HepG2 (cell line): ENCODE measurements around the gene NAV1. TPM values are rescaled to one million over a fixed set of nuclear protein-coding genes. Genes with fewer than 3 reads are reported as not detected.
A peak's percentile ranks its signal among the peaks of the same experiment; 100 is the strongest.

ENCODE experiments used
- ATAC-seq: fragments of 200-7000 bp; cut with Tn5 transposase; 3 replicates; pipeline ENCODE4 v1.9.1; 2020; ENCODE audit warnings: mild to moderate bottlenecking, moderate library complexity
- BruUV-seq: library from RNA; stranded (reverse); fragments of 400-500 nt; replicated peaks from 2 replicates; lab custom pipeline; 2021; lab: Mats Ljungman, UMichigan
- CTCF ChIA-PET: fragments of 300-600 bp; formaldehyde crosslinking; extraction: SDS; loops from one replicate; lab custom pipeline; 2021; ENCODE audit warnings: low total read pairs, inconsistent platforms, low intra/inter-chr PET ratio; lab: Yijun Ruan, JAX
- POLR2A ChIA-PET: fragments of 350-600 bp; sonication (Branson Sonifier 250); formaldehyde crosslinking; loops from one replicate; lab custom pipeline; 2020; ENCODE audit warnings: antibody characterized with exemption, inconsistent platforms; lab: Yijun Ruan, JAX
- DNase-seq: peaks from one replicate; pipeline ENCODE4 v3.0.0-alpha.2; 2015; ENCODE audit warnings: low spot score
- FAIRE-seq: peaks from 3 replicates; lab custom pipeline; 2011; peaks lifted over from hg19 to GRCh38; lab: Jason Lieb, UNC
- H2AFZ ChIP-seq: one replicate; pipeline ENCODE4 v1.6.1; 2011; ENCODE audit warnings: low read length, inconsistent platforms
- H3K27ac ChIP-seq: fragments of 300-600 bp; 3 replicates; pipeline ENCODE4 v1.8.0; 2011; ENCODE audit warnings: mixed run types, mild to moderate bottlenecking, mixed read lengths, low read length, inconsistent platforms; ENCODE audit not compliant: insufficient read depth; ENCODE audit errors: extremely low read length
- H3K27me3 ChIP-seq, 2 experiments: fragments of 200-600 bp in 1 of 2; 2 replicates in 1 of 2; 3 replicates in 1 of 2; pipeline versions ENCODE4 v1.6.0 to v1.8.0; 2011; ENCODE audit warnings: low read length in 2 of 2, mild to moderate bottlenecking in 2 of 2, moderate library complexity in 2 of 2, inconsistent platforms in 1 of 2; ENCODE audit not compliant: insufficient read depth in 2 of 2, control insufficient read depth in 1 of 2
- H3K36me3 ChIP-seq, 2 experiments: fragments of 200-600 bp in 1 of 2; replicated peaks in 1 of 2; 2 replicates in 1 of 2; 3 replicates in 1 of 2; pipeline versions ENCODE4 v1.5.1 to v1.8.0; 2011; ENCODE audit warnings: low read length in 2 of 2, inconsistent platforms in 1 of 2; ENCODE audit not compliant: insufficient read depth in 2 of 2, control insufficient read depth in 1 of 2
- H3K4me1 ChIP-seq: 2 replicates; pipeline ENCODE4 v1.5.1; 2012; ENCODE audit warnings: low read length, inconsistent platforms; ENCODE audit not compliant: insufficient read depth
- H3K4me2 ChIP-seq: 2 replicates; pipeline ENCODE4 v1.6.0; 2011; ENCODE audit warnings: low read depth, low read length, inconsistent platforms
- H3K4me3 ChIP-seq, 3 experiments: fragments of 200-600 bp in 1 of 3; sonication (generic), shearing (Covaris generic) in 1 of 3; replicated peaks in 1 of 3; 2 replicates each; pipeline ENCODE4 v1.5.1; 2011 to 2016; ENCODE audit warnings: low read length in 3 of 3, inconsistent platforms in 2 of 3, low read depth in 2 of 3, mild to moderate bottlenecking in 2 of 3, control low read depth in 1 of 3, mixed read lengths in 1 of 3; ENCODE audit not compliant: insufficient read depth in 1 of 3
- H3K79me2 ChIP-seq: one replicate; pipeline ENCODE4 v1.6.1; 2011; ENCODE audit warnings: low read length, inconsistent platforms; ENCODE audit not compliant: insufficient read depth
- H3K9ac ChIP-seq: 2 replicates; pipeline ENCODE4 v1.6.0; 2011; ENCODE audit warnings: mild to moderate bottlenecking, low read depth, low read length, inconsistent platforms; ENCODE audit not compliant: insufficient read depth
- H3K9me3 ChIP-seq: 2 replicates; pipeline ENCODE4 v1.5.1; 2012; ENCODE audit warnings: mild to moderate bottlenecking, low read length
- H4K20me1 ChIP-seq: 2 replicates; pipeline ENCODE4 v1.6.0; 2011; ENCODE audit warnings: inconsistent platforms, mild to moderate bottlenecking, low read length, moderate library complexity; ENCODE audit not compliant: insufficient read depth
- ZNF136 ChIP-seq: sonication (generic); formaldehyde crosslinking; IDR thresholded peaks from 2 replicates; pipeline ENCODE4 v1.8.1; 2022; ENCODE audit warnings: low read depth, mild to moderate bottlenecking, moderate library complexity, missing genetic modification reagents
- ZNF567 ChIP-seq: sonication (generic); formaldehyde crosslinking; IDR thresholded peaks from 2 replicates; pipeline ENCODE4 v1.8.1; 2023; ENCODE audit warnings: mild to moderate bottlenecking, missing genetic modification reagents, borderline replicate concordance
- ZSCAN12 ChIP-seq: sonication (generic); formaldehyde crosslinking; IDR thresholded peaks from 2 replicates; pipeline ENCODE4 v1.9.0; 2021; ENCODE audit warnings: mild to moderate bottlenecking, missing genetic modification reagents
- WGBS: methylation state at CpG from one replicate; pipeline ENCODE4 v1.1.6; 2017; ENCODE audit warnings: low lambda C conversion rate; 5-methylcytosine and 5-hydroxymethylcytosine counted together
- in situ Hi-C: cut with HindIII; loops from 2 replicates; pipeline ENCODE4 v1.10.0; 2017; ENCODE audit warnings: low pct_unique_long_range_greater_than_20kb; ENCODE audit not compliant: extremely low pct_ligation_motif_present
- intact Hi-C: fragments of 100-400 bp; cut with micrococcal nuclease; formaldehyde crosslinking; loops from one replicate; pipeline ENCODE4 v1.10.0; 2022; ENCODE audit not compliant: unreplicated experiment
- polyA plus RNA-seq, 8 experiments: library from polyadenylated mRNA; depleted of rRNA in 3 of 8; stranded (reverse) in 7 of 8; unstranded in 1 of 8; fragments of >200 nt; fragmentation: Illumina TruSeq in 4 of 8; extraction: Trizol in 4 of 8; gene quantifications; 2 replicates each; pipeline versions ENCODE4 v1.2.1 to v1.2.3, GENCODE V29; 2011 to 2016; ENCODE audit warnings: low read depth in 4 of 8, missing spikeins in 1 of 8, mixed read lengths in 1 of 8; ENCODE audit not compliant: insufficient read depth in 1 of 8
- total RNA-seq, 5 experiments: library from RNA; depleted of rRNA; stranded (reverse); fragments of >200 nt; fragmentation: Illumina TruSeq; extraction: Trizol; gene quantifications; 2 replicates each; pipeline ENCODE4 v1.2.3, GENCODE V29; 2016; ENCODE audit warnings: low read depth in 1 of 5
- TF ChIP-seq, protein P1 (sequence below): sonication (generic); formaldehyde crosslinking; IDR thresholded peaks from 2 replicates; pipeline ENCODE4 v1.9.0; 2022; ENCODE audit warnings: missing genetic modification reagents, mild to moderate bottlenecking, borderline replicate concordance
- TF ChIP-seq, protein P2 (sequence below): sonication (generic); formaldehyde crosslinking; IDR thresholded peaks from 2 replicates; pipeline ENCODE4 v1.5.1; 2020; ENCODE audit warnings: mild to moderate bottlenecking, missing genetic modification reagents, moderate library complexity

The NAV1 gene
- total and polyA plus RNA-seq, 2 of the 13 experiments (the other 11 are each of a cell fraction or from before 2014, with no cell fraction given): not detected

DNA sequence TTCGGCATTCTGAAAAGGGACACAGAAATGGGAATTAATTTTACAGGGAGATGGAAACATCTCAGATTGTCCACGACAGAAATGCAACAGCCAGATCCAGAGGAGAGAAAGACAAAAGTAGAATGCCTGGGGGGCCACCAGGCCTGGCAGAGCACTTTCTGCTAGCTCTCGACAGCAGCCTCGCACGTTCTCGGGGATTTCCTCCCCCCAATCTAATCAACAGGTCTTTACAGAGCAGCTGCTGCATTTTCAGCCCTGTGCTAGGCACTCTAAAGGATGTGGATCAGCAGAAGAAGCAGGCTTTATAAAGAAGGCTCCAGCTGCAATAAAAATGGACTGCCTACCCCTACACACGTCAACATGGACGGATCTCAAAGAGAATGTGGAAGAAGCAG, 42.6 kb upstream of the NAV1 start:
- Histone ChIP-seq H3K4me1 (peaks cover 67% of the 10 kb centered on the region), H2AFZ (no peak overlapping the region), H3K9ac (peak overlapping the region; percentile 44; the same call in 1 of the 2 replicates), H4K20me1 (no peaks in the 10 kb centered on the region), H3K4me2 (peak overlapping the region; percentile 60), H3K27ac (peak overlapping the region; percentile 83), H3K36me3 (peaks cover 1 to 5% of the 10 kb centered on the region in 2 experiments; a peak in 1 of 5 replicates), H3K79me2 (no peaks in the 10 kb centered on the region), H3K4me3 (peak overlapping the region in 1 of 3 experiments; percentile 29; a peak in 2 of 6 replicates), H3K27me3 (no peaks in the 10 kb centered on the region), H3K9me3 (no peaks in the 10 kb centered on the region)
- intact Hi-C loops (no loop called here), in situ Hi-C loops (no loop called here)
- FAIRE-seq (no peak), ATAC-seq (no peak), DNase-seq (no peak)
- CTCF ChIA-PET: no interaction called here
- BruUV-seq: TSS peak; percentile 83
- POLR2A ChIA-PET: interaction anchor here (1.3 to 2.2 kb wide), 4 partner anchors 10 to 27 kb away, joined by 4 to 12 read pairs (median 8); partner anchors contain the start of gene PHLDA3
- WGBS: 68% methylated on average over 8 of the region's 8 CpGs
- TF ChIP-seq, protein P1, sequence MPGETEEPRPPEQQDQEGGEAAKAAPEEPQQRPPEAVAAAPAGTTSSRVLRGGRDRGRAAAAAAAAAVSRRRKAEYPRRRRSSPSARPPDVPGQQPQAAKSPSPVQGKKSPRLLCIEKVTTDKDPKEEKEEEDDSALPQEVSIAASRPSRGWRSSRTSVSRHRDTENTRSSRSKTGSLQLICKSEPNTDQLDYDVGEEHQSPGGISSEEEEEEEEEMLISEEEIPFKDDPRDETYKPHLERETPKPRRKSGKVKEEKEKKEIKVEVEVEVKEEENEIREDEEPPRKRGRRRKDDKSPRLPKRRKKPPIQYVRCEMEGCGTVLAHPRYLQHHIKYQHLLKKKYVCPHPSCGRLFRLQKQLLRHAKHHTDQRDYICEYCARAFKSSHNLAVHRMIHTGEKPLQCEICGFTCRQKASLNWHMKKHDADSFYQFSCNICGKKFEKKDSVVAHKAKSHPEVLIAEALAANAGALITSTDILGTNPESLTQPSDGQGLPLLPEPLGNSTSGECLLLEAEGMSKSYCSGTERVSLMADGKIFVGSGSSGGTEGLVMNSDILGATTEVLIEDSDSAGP (CRISPR knock-in tag): 0 out of 2 replicates have a peak, but pooled peaks have one; percentile 48
- TF ChIP-seq ZNF567 (CRISPR knock-in tag) (0 out of 2 replicates have a peak, but pooled peaks have one; percentile 3), ZNF136 (CRISPR knock-in tag) (no peak), ZSCAN12 (no peak)
- TF ChIP-seq, protein P2, sequence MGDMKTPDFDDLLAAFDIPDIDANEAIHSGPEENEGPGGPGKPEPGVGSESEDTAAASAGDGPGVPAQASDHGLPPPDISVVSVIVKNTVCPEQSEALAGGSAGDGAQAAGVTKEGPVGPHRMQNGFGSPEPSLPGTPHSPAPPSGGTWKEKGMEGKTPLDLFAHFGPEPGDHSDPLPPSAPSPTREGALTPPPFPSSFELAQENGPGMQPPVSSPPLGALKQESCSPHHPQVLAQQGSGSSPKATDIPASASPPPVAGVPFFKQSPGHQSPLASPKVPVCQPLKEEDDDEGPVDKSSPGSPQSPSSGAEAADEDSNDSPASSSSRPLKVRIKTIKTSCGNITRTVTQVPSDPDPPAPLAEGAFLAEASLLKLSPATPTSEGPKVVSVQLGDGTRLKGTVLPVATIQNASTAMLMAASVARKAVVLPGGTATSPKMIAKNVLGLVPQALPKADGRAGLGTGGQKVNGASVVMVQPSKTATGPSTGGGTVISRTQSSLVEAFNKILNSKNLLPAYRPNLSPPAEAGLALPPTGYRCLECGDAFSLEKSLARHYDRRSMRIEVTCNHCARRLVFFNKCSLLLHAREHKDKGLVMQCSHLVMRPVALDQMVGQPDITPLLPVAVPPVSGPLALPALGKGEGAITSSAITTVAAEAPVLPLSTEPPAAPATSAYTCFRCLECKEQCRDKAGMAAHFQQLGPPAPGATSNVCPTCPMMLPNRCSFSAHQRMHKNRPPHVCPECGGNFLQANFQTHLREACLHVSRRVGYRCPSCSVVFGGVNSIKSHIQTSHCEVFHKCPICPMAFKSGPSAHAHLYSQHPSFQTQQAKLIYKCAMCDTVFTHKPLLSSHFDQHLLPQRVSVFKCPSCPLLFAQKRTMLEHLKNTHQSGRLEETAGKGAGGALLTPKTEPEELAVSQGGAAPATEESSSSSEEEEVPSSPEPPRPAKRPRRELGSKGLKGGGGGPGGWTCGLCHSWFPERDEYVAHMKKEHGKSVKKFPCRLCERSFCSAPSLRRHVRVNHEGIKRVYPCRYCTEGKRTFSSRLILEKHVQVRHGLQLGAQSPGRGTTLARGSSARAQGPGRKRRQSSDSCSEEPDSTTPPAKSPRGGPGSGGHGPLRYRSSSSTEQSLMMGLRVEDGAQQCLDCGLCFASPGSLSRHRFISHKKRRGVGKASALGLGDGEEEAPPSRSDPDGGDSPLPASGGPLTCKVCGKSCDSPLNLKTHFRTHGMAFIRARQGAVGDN: peak; percentile 39
